Measurements from ENCODE around the gene PIK3R4. TPM values are rescaled to one million over a fixed set of nuclear protein-coding genes. Genes with fewer than 3 reads are reported as not detected.

PIK3R4 gene
- total RNA-seq, 2 experiments from 2014 or later, result 34.3 to 34.9 TPM

- ChIA-PET CTCF (interaction anchor here (1.5 kb wide), 1 partner anchor 10 kb away, joined by 3 read pairs; no protein-coding TSS in a partner anchor), POLR2A (interaction anchor here (3.1 kb wide), 1 partner anchor 145 kb away, joined by 17 read pairs; the partner anchor contains the start of gene ATP2C1)
Measured at GRCh38 chr3:130748981-130749380, 2.4 kb upstream of the PIK3R4 start.

- CTCF ChIA-PET, result interaction anchor here (4.0 kb wide), 1 partner anchor 145 kb away, joined by 17 read pairs; the partner anchor contains the start of gene ATP2C1
- POLR2A ChIA-PET, result interaction anchor here (3.1 kb wide), 1 partner anchor 145 kb away, joined by 17 read pairs; the partner anchor contains the start of gene ATP2C1
Measured at GRCh38 chr3:130748467-130748861, 1.8 kb upstream of the PIK3R4 start.

DNA sequence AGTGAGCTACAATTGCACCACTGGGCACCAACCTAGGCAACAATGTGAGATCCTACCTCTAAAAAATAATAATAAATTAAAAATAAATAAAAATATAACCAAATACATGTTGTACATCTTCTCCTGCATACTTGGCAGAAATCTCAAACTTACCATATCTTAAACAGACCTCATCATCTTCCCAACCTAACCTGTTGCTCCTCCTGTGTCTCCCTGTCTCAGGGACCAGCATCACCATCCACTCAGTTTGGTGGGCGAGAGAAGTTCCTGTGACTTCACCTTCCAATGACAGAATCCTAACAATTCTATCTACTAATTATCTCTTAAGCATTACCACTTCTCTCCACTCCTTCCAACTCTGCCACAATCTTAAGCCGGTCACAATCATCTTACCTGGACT lies 3.3 kb downstream of the PIK3R4 start:
- POLR2A ChIA-PET, result interaction anchor here (0.9 kb wide), 1 partner anchor 176 kb away, joined by 3 read pairs; no protein-coding TSS in a partner anchor
- CTCF ChIA-PET, result interaction anchor here (0.7 to 1.2 kb wide), 2 partner anchors 56 to 150 kb away, joined by 3 read pairs; no protein-coding TSS in a partner anchor

DNA sequence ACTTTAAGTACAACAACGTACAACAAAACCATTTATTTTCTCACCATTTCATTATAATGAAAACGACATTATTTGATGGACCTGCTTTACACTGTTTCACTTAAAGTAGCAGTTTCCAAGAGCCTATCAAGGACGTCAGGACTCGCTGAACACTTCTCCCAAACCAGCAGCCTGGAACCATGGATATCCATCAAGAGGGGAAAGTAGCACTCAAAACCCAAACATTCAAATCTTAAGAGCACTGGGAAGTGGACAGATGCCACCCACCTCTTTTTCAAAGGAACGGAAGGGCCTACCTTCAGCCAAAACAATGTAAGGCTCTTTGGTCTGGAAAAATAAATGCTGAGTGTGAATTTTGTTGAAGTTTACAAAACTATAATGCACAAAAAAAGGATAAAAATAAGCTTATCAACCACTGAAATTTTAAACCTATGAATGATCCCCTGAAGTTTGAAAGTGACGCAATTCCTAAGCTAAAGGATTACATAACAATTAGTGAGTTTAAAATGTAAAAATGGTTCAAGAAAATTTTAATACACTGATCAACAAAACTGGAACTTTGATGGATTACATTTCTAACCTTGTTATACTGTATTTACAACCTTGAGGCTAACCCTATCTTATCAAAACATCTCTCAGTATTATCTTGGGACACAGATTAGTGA lies 4.6 kb downstream of the PIK3R4 start:
- POLR2A ChIA-PET, result no interaction called here
- CTCF ChIA-PET, result no interaction called here

DNA sequence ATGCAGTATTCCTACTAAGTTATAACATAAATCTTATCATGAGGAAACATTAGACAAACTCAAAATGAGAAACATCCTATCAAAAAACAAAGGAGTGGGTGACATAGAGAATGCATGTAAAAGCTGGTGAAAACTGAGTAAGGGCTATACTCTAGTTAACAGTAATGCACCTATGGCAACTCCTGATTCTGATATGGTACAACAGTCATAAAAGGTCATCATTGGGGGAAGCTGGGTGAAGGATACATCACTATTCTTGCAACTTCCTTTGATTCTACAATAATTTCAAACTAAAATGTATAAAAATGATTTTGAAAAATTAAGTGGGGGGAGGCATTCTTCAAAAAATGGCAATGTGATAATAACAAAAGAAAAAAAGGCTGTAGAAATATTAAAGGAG lies 6.8 kb downstream of the PIK3R4 start:
- ChIA-PET POLR2A (interaction anchor here (0.9 kb wide), 1 partner anchor 32 kb away, joined by 3 read pairs; no protein-coding TSS in a partner anchor), CTCF (no interaction called here)

DNA sequence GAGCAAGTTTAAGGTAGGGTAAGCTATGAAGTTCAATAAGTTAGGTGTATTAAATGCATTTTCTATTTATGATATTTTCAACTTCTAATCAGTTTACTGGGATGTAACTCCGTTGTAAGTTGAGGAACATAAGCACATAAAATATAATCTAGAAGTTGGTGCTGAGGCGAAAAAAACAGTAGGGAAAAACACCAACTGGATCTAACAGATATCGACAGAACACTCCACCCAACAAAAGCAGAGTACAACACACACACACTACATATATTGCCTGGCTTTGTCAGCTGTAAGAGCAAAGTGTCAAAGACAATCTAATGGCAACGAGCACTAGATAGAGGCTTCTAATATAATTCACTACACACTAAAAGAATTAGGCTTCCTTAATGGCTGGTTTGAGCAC lies 8.4 kb downstream of the PIK3R4 start:
- CTCF ChIA-PET, result no interaction called here

DNA sequence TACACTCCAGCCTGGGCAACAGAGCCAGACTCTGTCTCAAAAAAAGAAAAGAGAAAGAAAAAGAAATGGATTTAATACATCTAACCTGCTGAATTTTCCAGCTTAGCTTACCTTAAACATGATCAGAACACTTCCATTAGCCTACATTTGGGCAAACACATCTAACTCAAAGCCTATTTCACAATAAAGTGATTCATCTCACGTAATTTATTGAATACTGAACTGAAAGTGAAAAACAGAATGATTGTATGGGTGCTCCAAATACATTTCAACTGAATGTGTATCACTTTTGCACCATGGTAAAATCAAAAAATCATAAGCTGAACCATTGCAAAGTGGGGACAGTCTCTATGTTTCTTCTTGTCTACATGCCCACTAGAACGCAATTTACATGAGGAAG lies 9.0 kb downstream of the PIK3R4 start:
- CTCF ChIA-PET, result no interaction called here

More for the DNA sequence above, 8.4 kb downstream of the PIK3R4 start:
- POLR2A ChIA-PET, result no interaction called here

DNA sequence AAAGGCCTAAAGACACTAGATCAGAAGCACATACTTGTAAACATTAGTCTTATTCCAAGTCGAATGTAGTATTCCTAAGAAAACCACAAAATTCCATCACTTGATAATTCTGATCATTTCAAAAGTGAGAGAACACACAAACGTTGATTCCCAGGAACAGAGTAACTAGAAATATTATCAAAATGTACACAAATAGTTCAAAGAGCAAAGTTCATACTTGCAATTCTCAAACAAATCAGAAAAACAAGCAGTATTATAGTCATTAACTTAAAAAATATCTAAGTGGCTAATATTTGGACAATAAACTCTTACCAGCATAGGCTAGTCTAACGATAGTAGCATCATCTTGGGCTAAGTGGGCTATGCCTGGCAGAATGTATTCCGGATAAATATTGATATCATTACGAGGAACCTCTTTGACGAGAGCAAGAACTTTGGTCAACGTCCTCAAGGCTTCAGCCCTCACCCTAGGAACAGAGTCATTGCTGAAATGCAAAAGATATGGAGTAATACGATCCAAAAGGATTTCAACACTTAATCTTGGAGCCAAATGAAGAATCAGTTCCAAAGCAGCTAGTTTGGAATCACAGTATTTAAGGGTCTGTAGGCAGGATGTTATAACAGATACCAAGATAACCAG lies 13.3 kb downstream of the PIK3R4 start:
- ChIA-PET POLR2A (interaction anchor here (0.7 kb wide), 1 partner anchor 1611 kb away, joined by 3 read pairs; no protein-coding TSS in a partner anchor), CTCF (no interaction called here)

More for the DNA sequence above, 9.0 kb downstream of the PIK3R4 start:
- POLR2A ChIA-PET, result no interaction called here

GRCh38 chr3:130732501-130732900 lies 14.1 kb downstream of the PIK3R4 start:
- ChIA-PET CTCF (no interaction called here), POLR2A (interaction anchor here (0.7 kb wide), 1 partner anchor 1612 kb away, joined by 3 read pairs; no protein-coding TSS in a partner anchor)

GRCh38 chr3:130731817-130732216 lies 14.8 kb downstream of the PIK3R4 start:
- CTCF ChIA-PET, result no interaction called here

DNA sequence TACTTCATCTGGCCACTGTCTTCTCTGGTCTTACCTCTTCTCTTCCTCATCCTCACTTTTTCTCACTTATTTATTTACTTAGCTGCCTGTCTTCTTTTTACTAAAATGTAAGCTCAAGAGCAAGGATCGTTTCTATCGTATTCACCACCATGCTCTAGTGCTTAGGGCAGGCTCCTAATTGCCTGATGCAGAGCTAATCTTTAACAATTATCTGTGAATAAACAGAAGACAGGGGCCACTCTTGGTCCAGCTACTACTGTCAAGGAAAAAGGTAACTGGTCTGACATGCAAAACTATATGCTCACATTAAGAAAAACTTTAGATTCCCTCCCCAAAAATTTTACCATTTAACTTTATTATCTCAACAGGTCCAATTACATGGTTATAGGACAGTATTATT lies 17.5 kb downstream of the PIK3R4 start:
- ChIA-PET CTCF (interaction anchor here (1.0 kb wide), 1 partner anchor 17 kb away, joined by 3 read pairs; the partner anchor contains the start of gene PIK3R4), POLR2A (interaction anchor here (0.7 kb wide), 1 partner anchor 280 kb away, joined by 5 read pairs; no protein-coding TSS in a partner anchor)

More at GRCh38 chr3:130731817-130732216, 14.8 kb downstream of the PIK3R4 start:
- POLR2A ChIA-PET, result no interaction called here

GRCh38 chr3:130728037-130728436 lies 18.6 kb downstream of the PIK3R4 start:
- POLR2A ChIA-PET, result no interaction called here
- CTCF ChIA-PET, result no interaction called here

DNA sequence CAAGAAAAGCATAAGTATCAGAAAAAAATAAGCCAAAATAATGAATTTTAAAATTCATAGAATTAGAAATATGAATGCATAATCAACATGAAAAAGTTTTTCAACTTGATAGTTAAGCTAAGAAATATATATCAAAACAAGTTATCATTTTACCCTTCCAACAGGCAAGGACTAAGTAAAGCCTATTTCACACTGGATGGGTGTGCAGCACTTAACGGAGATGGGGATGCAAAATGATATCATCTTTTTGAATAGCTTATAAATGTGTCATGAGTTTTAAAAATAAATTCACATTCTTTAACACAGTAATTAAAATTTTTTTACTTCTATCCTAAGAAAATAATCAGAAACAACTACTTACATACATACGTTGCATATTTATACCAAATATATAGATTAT lies 20.9 kb downstream of the PIK3R4 start:
- POLR2A ChIA-PET, result no interaction called here

DNA sequence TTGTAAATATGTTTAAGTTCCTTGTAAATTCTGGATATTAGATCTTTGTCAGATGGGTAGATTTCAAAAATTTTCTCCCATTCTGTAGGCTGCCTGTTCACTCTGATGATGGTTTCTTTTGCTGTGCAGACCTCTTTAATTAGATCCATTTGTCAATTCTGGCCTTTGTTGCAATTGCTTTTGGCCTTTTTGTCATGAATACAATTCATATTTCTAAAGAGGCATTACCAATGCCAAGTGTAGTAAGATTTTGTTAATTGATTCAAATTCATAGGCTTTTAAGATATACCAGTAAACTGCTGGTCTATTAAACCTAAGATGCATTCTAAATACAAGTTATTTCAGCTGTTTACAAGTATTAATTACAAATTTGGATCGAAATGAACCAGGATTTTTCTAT lies 31.0 kb downstream of the PIK3R4 start:
- ChIA-PET POLR2A (no interaction called here), CTCF (no interaction called here)

More for the DNA sequence above, 20.9 kb downstream of the PIK3R4 start:
- CTCF ChIA-PET, result no interaction called here

GRCh38 chr3:130712718-130713423 lies 33.8 kb downstream of the PIK3R4 start:
- ChIA-PET POLR2A (no interaction called here), CTCF (no interaction called here)

DNA sequence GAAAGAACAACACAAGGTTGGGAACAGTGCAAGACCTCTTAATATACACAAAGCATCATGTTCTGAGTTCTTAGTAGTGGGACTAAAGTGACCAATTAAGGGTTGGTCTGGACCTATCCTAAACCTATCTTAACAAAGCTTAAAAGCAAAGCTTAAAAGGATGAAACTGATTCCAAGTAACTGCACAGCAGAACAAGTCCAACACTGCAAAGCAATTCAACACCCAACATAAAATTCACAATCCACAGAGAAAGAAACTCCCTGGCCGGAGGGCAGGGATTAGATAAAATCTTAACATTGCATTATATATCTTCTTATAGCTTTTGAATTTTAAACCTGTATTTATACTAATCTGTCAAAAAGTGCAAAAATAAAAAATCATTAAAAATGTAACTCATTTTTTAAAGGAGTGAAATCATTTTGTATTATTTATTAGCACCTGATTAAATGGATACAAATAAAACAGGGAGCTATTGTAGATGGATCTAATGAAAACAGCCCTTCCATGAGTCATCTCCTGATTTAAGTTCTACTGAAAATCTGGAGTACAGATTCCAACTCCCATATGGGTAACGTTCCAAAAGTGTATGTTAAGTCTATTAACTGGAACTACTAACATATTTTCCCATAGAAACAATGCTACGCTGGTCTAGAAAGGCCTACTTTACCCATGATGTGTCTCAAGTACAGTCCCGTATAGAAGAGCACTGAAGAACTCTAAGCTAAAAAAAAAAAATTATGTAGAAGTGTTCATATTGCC lies 34.9 kb downstream of the PIK3R4 start:
- CTCF ChIA-PET, result no interaction called here

DNA sequence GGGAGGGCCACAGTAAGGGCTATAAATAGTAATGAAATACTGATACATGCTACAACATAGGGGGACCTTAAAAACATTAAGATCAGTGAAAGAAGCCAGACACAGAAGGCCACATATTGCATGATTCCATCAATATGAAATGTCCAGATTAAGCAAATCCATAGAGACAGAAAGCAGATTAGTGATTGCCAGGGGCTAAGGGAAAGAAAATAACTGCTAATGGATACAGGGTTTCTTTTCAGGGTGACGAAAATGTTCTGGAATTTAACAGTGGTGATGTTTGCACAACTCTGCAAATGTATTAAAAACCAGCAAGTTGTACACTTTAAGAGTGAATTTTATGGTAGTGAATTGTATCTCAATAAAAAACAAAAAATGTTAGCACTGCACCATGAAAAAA lies 37.0 kb downstream of the PIK3R4 start:
- ChIA-PET CTCF (no interaction called here), POLR2A (no interaction called here)

More for the DNA sequence above, 34.9 kb downstream of the PIK3R4 start:
- POLR2A ChIA-PET, result no interaction called here

GRCh38 chr3:130707902-130708601 lies 38.6 kb downstream of the PIK3R4 start:
- ChIA-PET POLR2A (interaction anchor here (0.5 kb wide), 1 partner anchor 32 kb away, joined by 3 read pairs; no protein-coding TSS in a partner anchor), CTCF (no interaction called here)

DNA sequence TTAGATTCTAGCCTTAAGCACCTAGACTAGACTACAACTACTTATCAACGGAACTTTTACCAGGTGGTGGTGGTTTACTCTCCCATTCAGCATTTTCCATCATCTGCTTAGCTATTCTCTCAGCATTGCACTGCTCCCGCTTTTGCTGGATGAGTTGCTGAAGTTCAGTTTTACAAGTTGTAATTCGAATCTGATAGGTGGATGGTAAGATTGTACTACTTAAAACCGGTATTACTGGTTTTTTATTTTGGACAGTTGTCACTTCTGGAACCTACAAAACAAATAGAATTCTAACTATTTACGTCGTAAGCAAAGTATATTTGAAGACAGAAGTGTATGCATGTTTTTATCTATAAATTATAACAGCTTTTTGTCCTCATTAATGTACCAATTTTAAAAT lies 41.1 kb downstream of the PIK3R4 start:
- CTCF ChIA-PET, result no interaction called here
- POLR2A ChIA-PET, result no interaction called here

All from activated CD8-positive, alpha-beta memory T cell treated with anti-CD3 and anti-CD28 coated beads for 36 hours (primary cell).